Measurements from ENCODE around the gene EPN1.

DNA sequence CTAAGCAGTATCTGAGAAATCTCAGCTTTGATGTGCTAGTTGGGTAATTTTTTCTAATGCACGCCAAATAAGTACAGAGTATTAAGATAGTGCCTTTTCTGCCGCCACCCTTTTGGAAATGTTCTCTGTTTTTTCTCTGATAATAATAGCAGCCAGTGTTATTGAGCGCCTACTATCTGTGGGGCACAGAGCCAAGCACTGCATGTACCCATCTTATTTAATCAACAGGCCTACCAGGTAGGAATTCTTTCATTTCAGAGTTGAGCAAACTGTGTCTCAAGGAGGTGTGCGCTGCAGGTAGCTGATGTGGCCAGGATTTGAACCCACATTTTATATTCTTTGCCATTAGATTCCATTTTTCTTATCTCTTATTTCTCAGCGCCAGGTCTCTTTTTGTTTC lies 1.4 kb downstream of the EPN1 start:
- TF ChIP-seq, protein P1, sequence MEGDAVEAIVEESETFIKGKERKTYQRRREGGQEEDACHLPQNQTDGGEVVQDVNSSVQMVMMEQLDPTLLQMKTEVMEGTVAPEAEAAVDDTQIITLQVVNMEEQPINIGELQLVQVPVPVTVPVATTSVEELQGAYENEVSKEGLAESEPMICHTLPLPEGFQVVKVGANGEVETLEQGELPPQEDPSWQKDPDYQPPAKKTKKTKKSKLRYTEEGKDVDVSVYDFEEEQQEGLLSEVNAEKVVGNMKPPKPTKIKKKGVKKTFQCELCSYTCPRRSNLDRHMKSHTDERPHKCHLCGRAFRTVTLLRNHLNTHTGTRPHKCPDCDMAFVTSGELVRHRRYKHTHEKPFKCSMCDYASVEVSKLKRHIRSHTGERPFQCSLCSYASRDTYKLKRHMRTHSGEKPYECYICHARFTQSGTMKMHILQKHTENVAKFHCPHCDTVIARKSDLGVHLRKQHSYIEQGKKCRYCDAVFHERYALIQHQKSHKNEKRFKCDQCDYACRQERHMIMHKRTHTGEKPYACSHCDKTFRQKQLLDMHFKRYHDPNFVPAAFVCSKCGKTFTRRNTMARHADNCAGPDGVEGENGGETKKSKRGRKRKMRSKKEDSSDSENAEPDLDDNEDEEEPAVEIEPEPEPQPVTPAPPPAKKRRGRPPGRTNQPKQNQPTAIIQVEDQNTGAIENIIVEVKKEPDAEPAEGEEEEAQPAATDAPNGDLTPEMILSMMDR (IDR thresholded peaks at IDR 0.05), result no peak
- no peak for TF ChIP-seq POLR2A (IDR thresholded peaks at IDR 0.05)
- TF ChIP-seq POLR2AphosphoS5 (IDR thresholded peaks at IDR 0.05), result no peak
- TF ChIP-seq EP300 (IDR thresholded peaks at IDR 0.05), result no peak
